Natural killer cell treated with Interleukin-12 subunit alpha and Interleukin-12 subunit beta and Interleukin-15 and Interleukin-18, amount 100 ng/mL, for 72 hours (primary cell): ENCODE results near the gene ANP32A. TPM values are rescaled to one million over a fixed set of nuclear protein-coding genes. Genes with fewer than 3 reads are reported as not detected.
A peak's percentile ranks its signal among the peaks of the same experiment; 100 is the strongest.

Source experiments
- ATAC-seq, 2 donors: fragments of 150-1000 bp; cut with Tn5 transposase in 1 of 2; sonication (Bioruptor Pico), chemical (Tn5 transposase) in 1 of 2; 2 replicates each; pipeline ENCODE4 v1.10.0; 2021
- DNase-seq: peaks from one replicate; pipeline ENCODE4 v3.0.0; 2022; ENCODE audit warnings: low spot score
- H3K27ac Mint-ChIP-seq, 2 donors: 1 replicate in 1 of 2; 2 replicates in 1 of 2; pipeline ENCODE4 v1.8.0; 2022; ENCODE audit warnings: mixed read lengths in 2 of 2, mild to moderate bottlenecking in 1 of 2, moderate library complexity in 1 of 2
- H3K27me3 Mint-ChIP-seq, 2 donors: 1 replicate in 1 of 2; 2 replicates in 1 of 2; pipeline ENCODE4 v1.8.0; 2022; ENCODE audit warnings: mixed read lengths in 2 of 2
- H3K36me3 Mint-ChIP-seq: one replicate; pipeline ENCODE4 v1.8.0; 2022; ENCODE audit warnings: mixed read lengths
- H3K4me1 Mint-ChIP-seq, 2 donors: 1 replicate in 1 of 2; 2 replicates in 1 of 2; pipeline ENCODE4 v1.8.0; 2022; ENCODE audit warnings: low read depth in 2 of 2, mixed read lengths in 2 of 2, mild to moderate bottlenecking in 1 of 2
- H3K4me3 Mint-ChIP-seq: one replicate; pipeline ENCODE4 v1.8.0; 2022; ENCODE audit warnings: mixed read lengths
- H3K9me3 Mint-ChIP-seq: 2 replicates; pipeline ENCODE4 v1.8.0; 2022; ENCODE audit warnings: mixed read lengths
- total RNA-seq, 2 donors: library from RNA; stranded (reverse); gene quantifications; one replicate each; pipeline ENCODE4 v1.2.3, GENCODE V29; 2022

Gene ANP32A
- total RNA-seq, 2 donors from 2014 or later = 208 to 278 TPM

- no peak overlapping the region for H3K4me3 Mint-ChIP-seq
- ATAC-seq (no peak), DNase-seq (no peak)
- no peak overlapping the region for H3K27ac Mint-ChIP-seq
- H3K9me3 Mint-ChIP-seq = peaks cover 3% of the 10 kb centered on the region
- H3K4me1 Mint-ChIP-seq = peaks cover 0 to 4% of the 10 kb centered on the region in 2 donors
- peaks cover 9% of the 10 kb centered on the region for H3K36me3 Mint-ChIP-seq
- H3K27me3 Mint-ChIP-seq = peaks cover 9 to 17% of the 10 kb centered on the region in 2 donors
Measured at GRCh38 chr15:68833700-68834331, 13.1 kb upstream of the ANP32A start.

DNA sequence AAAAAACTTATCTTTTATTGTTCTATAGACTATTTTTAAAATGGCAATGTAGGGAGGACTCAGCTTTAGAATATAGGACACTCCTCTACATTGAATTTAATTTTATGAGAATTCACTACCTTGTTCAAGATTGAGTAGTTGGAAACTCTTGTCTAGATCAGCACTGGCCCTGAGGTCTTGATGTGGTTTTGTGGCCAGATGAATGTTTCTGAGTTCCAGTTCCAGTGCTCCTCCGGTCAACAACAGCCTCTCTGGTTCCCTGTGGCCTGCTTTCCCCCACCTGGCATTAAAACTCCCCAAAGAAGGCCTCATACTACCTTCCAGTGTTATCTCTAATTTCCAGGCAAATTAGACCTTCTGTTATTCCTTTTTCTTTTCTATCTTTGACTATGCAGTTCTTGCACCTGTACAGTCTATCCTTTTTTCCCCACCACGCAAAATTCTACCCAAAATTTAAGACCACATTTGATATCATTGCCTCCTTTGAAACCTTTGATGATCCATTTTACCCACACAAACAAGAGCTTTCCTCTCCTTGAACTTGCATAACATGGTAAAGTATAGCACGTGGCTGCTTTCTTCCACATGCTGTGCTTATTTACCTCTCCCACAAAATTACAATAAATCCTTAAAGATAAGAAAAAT is 9.6 kb upstream of the ANP32A start:
- peaks cover 0 to 11% of the 10 kb centered on the region in 2 donors for H3K4me1 Mint-ChIP-seq
- DNase-seq (no peak), ATAC-seq (no peak)
- peak overlapping the region in 1 of 2 donors; percentile 9 for H3K27ac Mint-ChIP-seq
- no peak overlapping the region for H3K4me3 Mint-ChIP-seq
- H3K36me3 Mint-ChIP-seq = peaks cover 1% of the 10 kb centered on the region
- H3K9me3 Mint-ChIP-seq = no peaks in the 10 kb centered on the region
- peaks cover 2 to 9% of the 10 kb centered on the region in 2 donors for H3K27me3 Mint-ChIP-seq

DNA sequence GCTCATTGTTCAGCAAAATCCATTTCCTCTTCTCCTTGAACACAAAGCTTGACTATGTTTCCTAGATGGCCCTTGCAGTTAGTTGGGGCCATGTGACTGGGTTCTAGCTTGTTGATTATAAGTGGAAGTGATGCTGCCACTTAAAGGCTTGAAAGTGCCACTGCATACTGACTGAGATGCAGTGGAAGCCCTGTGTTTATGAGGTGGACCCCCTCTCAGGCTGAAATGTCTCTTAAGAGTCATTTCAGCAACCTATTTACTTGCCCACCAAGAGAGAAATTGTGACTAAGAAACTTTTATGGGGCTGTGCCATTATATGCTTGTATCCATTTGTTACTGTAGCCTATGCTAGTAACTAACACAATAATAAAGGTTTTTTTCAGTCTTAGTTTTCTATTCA is 8.4 kb upstream of the ANP32A start:
- Mint-ChIP-seq H3K36me3 (no peaks in the 10 kb centered on the region), H3K27ac (no peak overlapping the region), H3K9me3 (no peaks in the 10 kb centered on the region), H3K4me3 (no peak overlapping the region), H3K27me3 (peaks cover 0 to 6% of the 10 kb centered on the region in 2 donors), H3K4me1 (peaks cover 0 to 11% of the 10 kb centered on the region in 2 donors)
- ATAC-seq (peak; percentile 73 to 77), DNase-seq (no peak)

DNA sequence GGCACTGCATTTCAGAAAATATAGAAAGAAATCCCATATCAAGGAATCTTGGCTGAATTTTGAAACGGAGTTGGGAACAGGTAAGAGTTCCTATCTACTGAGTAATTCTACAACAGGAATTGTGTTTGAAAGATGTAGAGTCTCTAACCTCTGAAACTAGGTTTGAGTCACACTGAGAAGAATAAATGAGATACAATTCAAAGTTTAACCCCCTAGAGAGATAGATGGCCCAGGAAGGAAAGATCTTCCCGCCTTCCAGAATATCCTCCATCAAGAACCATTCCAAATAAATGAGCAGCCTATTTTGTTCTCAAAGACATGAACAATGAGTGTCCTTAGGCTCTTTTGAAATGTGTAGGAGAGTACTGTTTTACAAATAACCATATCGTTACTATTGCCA is 2.9 kb upstream of the ANP32A start:
- ATAC-seq = no peak
- Mint-ChIP-seq H3K9me3 (no peaks in the 10 kb centered on the region), H3K36me3 (peaks cover 6% of the 10 kb centered on the region), H3K27ac (no peak overlapping the region), H3K27me3 (no peaks in the 10 kb centered on the region), H3K4me3 (no peak overlapping the region), H3K4me1 (peaks cover 17 to 20% of the 10 kb centered on the region in 2 donors)
- no peak for DNase-seq

DNA sequence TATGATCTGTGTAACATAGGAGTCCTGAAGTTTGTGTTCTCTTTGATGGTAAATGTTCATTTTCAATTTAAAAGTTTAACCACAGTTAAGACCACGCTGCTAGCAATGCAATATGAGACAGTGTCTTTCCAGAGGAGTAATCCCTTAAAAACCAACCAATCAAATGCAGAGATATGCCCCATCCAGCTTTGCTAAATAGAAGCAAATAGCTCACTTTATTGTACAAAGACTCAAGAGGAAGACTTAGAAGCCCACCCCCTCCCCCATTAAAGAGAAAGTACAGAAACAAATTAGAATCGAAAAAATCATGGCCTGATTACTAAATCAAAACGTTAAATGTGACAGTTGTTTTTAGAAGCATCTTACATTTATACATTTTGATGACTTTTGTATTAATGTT is 2.1 kb upstream of the ANP32A start:
- H3K36me3 Mint-ChIP-seq = peaks cover 6% of the 10 kb centered on the region
- peak overlapping the region; percentile 34 for H3K4me3 Mint-ChIP-seq
- DNase-seq (no peak), ATAC-seq (no peak)
- peaks cover 16 to 17% of the 10 kb centered on the region in 2 donors for H3K4me1 Mint-ChIP-seq
- H3K27me3 Mint-ChIP-seq = no peaks in the 10 kb centered on the region
- peak overlapping the region; percentile 85 to 93 for H3K27ac Mint-ChIP-seq
- H3K9me3 Mint-ChIP-seq = no peaks in the 10 kb centered on the region

DNA sequence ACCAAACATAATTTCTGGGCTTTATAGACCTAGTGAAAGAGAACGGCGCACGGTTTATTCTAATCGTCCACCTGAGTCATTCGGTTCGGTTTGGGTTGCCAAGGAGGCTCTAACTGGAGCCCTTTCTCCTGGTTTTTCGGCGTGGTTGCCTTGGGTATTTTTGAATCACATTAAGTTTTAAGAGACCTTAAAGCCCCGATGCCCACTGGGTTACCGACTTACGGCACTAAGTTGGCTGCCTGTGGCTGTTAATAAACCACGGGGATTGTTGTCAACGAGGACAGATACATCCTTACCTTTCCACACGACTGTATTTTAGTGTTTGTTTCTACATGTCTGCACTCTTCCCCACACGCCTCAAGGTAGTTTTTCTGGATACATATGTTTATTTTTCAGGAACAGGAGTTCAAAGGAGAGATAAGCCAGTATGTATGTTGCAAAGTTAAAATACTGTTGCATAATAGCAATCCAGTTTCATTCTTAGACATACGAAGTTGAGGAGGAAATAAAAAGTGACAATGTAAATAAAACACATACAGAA is 1.2 kb upstream of the ANP32A start:
- ATAC-seq = no peak
- H3K36me3 Mint-ChIP-seq = peaks cover 6% of the 10 kb centered on the region
- H3K9me3 Mint-ChIP-seq = no peaks in the 10 kb centered on the region
- DNase-seq = no peak
- peaks cover 17 to 23% of the 10 kb centered on the region in 2 donors for H3K4me1 Mint-ChIP-seq
- peak overlapping the region; percentile 98 for H3K4me3 Mint-ChIP-seq
- peak overlapping the region; percentile 85 to 93 for H3K27ac Mint-ChIP-seq
- H3K27me3 Mint-ChIP-seq = no peaks in the 10 kb centered on the region

- DNase-seq (no peak), ATAC-seq (no peak)
- no peaks in the 10 kb centered on the region for H3K27me3 Mint-ChIP-seq
- H3K4me3 Mint-ChIP-seq = peak overlapping the region; percentile 98
- no peaks in the 10 kb centered on the region for H3K9me3 Mint-ChIP-seq
- H3K4me1 Mint-ChIP-seq = peaks cover 23 to 29% of the 10 kb centered on the region in 2 donors
- H3K27ac Mint-ChIP-seq = peak overlapping the region; percentile 93 to 99
- H3K36me3 Mint-ChIP-seq = peaks cover 6% of the 10 kb centered on the region
Measured at GRCh38 chr15:68821190-68821840, 620 bp upstream of the ANP32A start.

- no peaks in the 10 kb centered on the region for H3K9me3 Mint-ChIP-seq
- ATAC-seq = no peak
- DNase-seq = no peak
- no peaks in the 10 kb centered on the region for H3K27me3 Mint-ChIP-seq
- peaks cover 6% of the 10 kb centered on the region for H3K36me3 Mint-ChIP-seq
- H3K27ac Mint-ChIP-seq = peak overlapping the region; percentile 93 to 99
- H3K4me3 Mint-ChIP-seq = peak overlapping the region; percentile 98
- H3K4me1 Mint-ChIP-seq = peaks cover 37 to 42% of the 10 kb centered on the region in 2 donors
Measured at GRCh38 chr15:68819495-68820294, 1.0 kb downstream of the ANP32A start.

DNA sequence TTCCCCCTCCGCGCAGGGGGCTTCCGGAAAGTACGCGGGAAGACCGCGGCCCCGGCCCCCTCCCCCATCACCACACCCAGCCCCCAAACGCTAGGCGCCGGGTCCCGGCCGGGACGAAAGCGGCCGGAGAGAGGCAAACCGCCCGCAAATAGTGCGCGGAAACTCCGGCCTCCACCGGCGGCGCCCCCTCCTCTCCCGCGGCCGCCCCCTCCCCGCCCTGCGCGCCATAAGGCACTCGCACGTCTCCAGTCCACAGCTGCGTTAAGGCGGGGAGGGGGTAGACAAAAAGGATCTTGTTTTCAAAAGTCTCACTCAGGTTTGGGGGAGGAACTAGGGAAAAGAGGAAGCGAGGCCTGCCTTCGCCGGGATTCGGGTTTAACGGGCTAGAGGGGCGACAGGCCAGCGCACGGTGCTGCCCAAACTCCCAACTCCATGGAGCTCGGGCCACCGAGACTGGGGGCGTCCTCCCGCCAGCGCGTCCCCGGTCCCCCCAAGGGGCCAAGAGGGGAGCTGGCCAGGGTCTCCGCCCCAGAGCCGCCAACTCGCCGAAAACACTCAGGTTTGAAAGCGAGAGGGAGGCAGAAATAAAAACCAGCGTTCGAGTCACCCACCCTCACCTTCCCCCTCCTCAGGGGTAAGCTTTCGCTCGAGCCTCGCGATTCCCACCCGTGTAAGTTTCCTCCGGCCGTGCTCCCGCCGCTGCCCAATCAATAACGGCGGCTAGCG is 1.8 kb downstream of the ANP32A start:
- DNase-seq (peak; percentile 64), ATAC-seq (peak in 1 of 2 donors; percentile 2)
- Mint-ChIP-seq H3K27ac (peak overlapping the region; percentile 93 to 99), H3K4me1 (peaks cover 41 to 46% of the 10 kb centered on the region in 2 donors), H3K36me3 (peaks cover 6% of the 10 kb centered on the region), H3K4me3 (peak overlapping the region; percentile 98), H3K27me3 (no peaks in the 10 kb centered on the region), H3K9me3 (no peaks in the 10 kb centered on the region)

GRCh38 chr15:68818066-68818768 is 2.5 kb downstream of the ANP32A start:
- Mint-ChIP-seq H3K36me3 (peaks cover 6% of the 10 kb centered on the region), H3K4me1 (peaks cover 46 to 51% of the 10 kb centered on the region in 2 donors), H3K9me3 (no peaks in the 10 kb centered on the region), H3K27ac (peak overlapping the region in 1 of 2 donors; percentile 99), H3K27me3 (no peaks in the 10 kb centered on the region), H3K4me3 (peak overlapping the region; percentile 98)
- DNase-seq (peak; percentile 78), ATAC-seq (peak; percentile 37 to 43)

- peak overlapping the region; percentile 98 for H3K4me3 Mint-ChIP-seq
- H3K27ac Mint-ChIP-seq = peak overlapping the region; percentile 95 to 96
- peaks cover 47 to 52% of the 10 kb centered on the region in 2 donors for H3K4me1 Mint-ChIP-seq
- H3K36me3 Mint-ChIP-seq = peaks cover 6% of the 10 kb centered on the region
- peak; percentile 60 to 69 for ATAC-seq
- no peaks in the 10 kb centered on the region for H3K9me3 Mint-ChIP-seq
- DNase-seq = peak; percentile 85
- H3K27me3 Mint-ChIP-seq = no peaks in the 10 kb centered on the region
Measured at GRCh38 chr15:68817304-68818065, 3.2 kb downstream of the ANP32A start.
